CD4-positive, alpha-beta T cell treated with Interleukin-15 for 1 hour (primary cell): ENCODE data around the gene CNIH3.
A peak's percentile ranks its signal among the peaks of the same experiment; 100 is the strongest.
"Not testable (repeated sequence)": the region's sequence is repeated elsewhere in the genome, so short reads cannot be mapped to it uniquely, and the experiment has no call there.

ENCODE experiments used
- DNase-seq: peaks from one replicate; pipeline ENCODE4 v3.0.0-alpha.2; 2020

The CNIH3 gene

GRCh38 chr1:224644553-224645154 is 28.5 kb downstream of the CNIH3 start:
- peak; percentile 39 for DNase-seq

- DNase-seq: no peak
Measured at GRCh38 chr1:224647449-224647848, 31.3 kb downstream of the CNIH3 start.

DNA sequence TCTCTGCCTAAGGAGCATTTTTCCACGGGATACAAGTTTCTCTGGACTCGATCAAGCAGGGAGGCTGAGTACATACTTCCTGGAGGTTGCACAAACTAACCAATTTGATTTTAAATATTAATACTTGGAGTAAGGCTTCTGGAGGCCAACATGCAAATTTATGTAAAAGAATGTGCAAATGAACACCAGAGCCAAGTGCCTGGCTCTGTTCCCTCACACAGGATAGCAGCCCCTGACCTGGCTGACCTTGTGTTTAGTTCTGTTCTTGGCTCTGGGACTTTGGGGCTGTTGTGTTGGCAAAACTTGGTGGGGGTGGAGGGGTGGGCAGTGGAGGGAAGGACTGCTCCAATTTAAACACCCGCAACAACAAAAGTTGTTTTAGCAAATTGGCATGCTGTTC is 34.2 kb downstream of the CNIH3 start:
- DNase-seq: no peak

DNA sequence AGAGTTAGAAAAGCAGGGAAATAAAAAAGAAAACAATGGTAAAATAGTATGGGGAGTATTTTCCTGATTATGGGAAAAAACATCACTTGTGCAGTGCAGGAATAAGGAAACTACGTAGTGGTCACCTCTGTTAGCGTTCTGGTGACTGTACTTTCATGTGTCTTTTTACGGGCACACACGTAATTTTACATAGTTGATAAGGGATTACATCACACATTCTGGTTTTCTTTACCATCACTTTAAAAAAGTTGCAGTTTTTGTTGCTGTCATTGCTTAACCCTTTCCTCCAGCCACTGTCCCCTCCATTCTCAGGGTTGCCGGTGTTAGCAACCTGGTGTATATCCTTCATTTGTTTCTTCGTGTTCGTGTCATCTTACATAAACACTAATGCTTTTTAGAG is 35.1 kb downstream of the CNIH3 start:
- DNase-seq: no peak

GRCh38 chr1:224656392-224656791 is 40.3 kb downstream of the CNIH3 start:
- DNase-seq: no peak

GRCh38 chr1:224660074-224660473 is 44.0 kb downstream of the CNIH3 start:
- no peak for DNase-seq

DNA sequence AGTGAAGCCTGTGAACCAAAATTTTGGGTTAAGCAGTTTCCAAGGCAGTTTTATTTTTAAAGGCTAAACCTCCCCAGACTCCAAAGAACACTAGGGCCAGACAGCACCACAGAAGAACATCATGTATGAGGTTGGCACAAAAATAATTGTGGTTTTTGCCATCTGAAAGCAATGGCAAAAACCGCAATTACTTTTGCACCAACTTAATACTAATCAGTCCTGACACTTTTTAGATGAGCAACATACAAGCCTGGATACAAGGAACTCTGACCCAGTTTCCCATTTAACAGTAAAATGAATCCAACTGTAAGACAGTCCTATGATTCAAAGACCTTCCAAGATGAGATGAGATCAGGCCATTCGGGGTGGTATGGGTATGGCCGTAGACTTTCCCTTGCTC is 46.8 kb downstream of the CNIH3 start:
- DNase-seq: no peak

DNA sequence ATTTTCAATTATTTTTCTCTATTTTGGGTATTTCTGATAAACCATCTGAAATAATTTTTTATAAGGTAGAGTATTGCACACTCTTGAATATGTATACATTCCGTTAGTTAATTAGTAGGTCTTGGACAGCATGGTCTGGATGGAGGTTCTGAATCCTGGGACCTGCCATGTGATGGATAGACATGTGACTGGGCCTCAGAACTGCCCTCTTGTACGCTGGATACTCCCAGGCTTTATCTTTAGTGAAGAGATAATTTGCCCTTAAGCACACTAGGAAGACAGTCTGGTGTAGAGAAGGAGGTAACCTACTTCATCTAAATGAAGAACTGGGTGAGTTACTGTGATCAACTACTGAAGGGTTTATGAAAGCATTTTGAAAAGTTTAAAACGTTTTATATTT is 48.9 kb downstream of the CNIH3 start:
- no peak for DNase-seq

DNA sequence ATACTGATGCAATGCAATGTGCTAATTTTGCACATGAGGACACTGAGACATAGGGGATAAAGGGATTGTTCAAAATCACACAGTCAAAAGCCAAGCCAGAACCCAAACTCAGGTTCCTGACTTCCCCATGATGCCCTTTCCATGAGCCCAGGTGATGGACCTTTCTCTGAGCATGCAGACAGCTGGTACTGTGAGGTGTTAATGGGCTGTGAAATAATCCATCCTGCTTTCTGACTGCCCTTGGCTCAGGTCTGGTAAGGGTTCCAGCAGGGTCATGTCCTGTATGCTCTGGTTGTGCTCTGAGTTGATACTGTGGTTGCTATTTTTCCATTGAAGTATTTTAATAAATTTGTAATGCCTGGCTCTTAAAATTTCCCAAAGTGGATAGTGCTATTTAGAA is 50.0 kb downstream of the CNIH3 start:
- no peak for DNase-seq

DNA sequence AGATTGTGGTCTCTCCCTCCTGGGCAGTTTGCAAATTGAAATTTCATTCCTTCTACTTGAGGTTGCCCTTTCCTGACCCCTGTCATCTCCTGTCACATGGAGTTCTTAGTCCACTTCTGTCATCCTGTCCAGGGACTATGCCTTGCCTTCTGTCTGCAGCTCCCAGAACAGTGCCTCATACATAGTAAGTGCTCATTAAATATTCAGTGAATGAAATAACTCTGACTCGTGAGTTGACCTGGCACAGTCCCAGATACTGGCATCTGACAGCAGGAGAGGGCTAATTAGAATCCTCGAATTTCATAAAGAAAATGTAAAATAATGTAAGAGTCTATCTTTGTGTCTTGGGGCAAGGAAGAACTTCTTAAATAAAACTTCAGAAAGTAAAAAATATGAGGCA is 50.8 kb downstream of the CNIH3 start:
- no peak for DNase-seq

GRCh38 chr1:224668984-224669383 is 52.9 kb downstream of the CNIH3 start:
- DNase-seq: no peak

- DNase-seq: no peak
Measured at GRCh38 chr1:224669403-224669802, 53.3 kb downstream of the CNIH3 start.

GRCh38 chr1:224670506-224670905 is 54.4 kb downstream of the CNIH3 start:
- no peak for DNase-seq

DNA sequence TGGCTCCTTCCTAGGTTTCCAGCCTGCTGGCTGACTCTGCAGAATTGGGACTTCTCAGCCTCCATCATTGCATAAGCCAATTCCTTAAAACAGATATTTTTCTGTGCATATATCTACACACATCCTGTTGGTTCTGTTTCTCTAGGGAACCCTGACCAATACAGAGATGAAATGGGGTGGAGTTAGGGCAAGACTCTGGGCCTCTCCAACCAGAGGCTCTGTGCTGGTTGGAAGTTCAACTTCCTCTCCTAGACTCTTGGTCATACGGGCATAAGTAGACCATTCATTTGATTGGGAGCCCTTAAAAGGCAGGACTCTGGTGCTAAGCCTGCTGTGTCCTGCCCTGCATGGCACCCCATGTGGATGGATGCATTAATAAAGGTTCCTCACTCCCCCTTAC is 55.0 kb downstream of the CNIH3 start:
- DNase-seq: no peak

- DNase-seq: no peak
Measured at GRCh38 chr1:224673141-224673540, 57.0 kb downstream of the CNIH3 start.

DNA sequence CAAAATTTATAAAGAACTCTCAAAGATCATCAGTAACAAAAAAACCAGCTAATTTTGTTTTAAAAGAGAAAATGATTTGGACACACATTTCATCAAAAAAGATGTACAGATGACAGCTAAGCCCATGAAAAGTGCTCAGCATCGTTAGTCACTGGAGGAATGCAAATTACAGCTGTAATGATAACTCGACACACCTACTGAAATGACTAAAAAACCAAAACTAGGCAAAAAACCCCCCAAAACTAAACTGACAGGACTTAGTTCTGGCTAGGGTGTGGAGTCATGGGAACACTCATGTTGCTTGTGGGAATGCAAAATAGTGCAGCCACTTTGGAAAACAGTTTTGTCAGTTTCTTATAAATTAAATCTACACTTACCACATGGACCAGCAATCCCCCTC is 59.5 kb downstream of the CNIH3 start:
- no peak for DNase-seq

- DNase-seq: no peak
Measured at GRCh38 chr1:224676551-224676950, 60.4 kb downstream of the CNIH3 start.

DNA sequence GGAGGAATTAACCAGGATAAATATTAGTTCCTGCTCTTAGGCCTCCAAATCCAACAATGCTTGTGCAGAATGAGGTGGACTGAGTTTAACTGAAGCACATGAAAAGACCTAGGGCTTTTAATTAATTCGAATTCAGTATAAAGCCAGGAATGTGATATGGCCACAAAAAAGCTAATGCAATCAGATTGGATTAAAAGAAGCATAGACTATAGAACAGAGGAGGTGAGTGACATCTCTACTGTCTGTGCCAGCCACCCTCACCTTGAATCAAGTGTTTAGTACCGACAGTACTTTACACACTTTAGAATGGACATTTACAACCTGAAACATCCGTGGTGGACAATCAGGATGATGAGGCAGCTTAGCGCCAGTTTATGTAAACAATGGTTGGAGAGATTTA is 62.1 kb downstream of the CNIH3 start:
- no peak for DNase-seq

DNA sequence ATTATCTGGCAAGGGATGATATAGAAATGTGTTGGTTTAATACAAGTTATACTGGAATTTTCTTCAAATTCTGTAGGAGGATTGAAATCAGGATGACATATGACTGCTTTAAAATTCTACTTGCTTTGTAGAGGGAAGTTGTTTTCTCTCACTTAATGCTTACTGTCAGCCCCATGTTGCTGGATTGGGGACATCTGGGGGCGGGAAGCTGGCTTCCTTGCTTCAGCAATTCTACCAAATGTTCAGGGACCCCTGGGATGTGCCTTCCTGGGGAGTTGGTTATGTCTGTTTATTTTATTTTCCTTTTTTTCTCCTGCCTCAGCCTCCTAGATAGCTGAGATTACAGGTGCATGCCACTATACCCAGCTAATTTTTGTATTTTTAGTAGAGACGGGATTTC is 63.5 kb downstream of the CNIH3 start:
- no peak for DNase-seq

GRCh38 chr1:224681816-224682215 is 65.7 kb downstream of the CNIH3 start:
- DNase-seq: no peak

DNA sequence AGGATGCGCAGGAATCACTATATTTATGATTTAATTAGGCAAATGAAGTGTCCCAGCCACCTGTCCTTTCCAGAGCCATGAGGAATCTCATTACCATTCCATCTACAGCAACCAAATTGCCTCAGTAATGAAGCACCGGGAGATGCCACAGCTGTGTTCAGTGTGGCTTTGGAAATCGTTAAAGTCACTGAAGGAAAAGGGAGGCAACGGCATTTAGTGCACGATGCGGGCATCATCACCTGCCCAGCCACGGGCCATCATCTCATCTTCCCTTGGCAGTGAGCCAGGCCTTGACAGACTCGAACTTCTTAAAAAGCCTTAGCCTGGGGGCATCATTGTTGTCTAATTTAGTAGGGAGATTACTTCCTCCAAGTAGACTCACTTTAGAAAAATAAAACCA is 67.8 kb downstream of the CNIH3 start:
- no peak for DNase-seq

- DNase-seq: no peak
Measured at GRCh38 chr1:224684979-224685425, 68.9 kb downstream of the CNIH3 start.

DNA sequence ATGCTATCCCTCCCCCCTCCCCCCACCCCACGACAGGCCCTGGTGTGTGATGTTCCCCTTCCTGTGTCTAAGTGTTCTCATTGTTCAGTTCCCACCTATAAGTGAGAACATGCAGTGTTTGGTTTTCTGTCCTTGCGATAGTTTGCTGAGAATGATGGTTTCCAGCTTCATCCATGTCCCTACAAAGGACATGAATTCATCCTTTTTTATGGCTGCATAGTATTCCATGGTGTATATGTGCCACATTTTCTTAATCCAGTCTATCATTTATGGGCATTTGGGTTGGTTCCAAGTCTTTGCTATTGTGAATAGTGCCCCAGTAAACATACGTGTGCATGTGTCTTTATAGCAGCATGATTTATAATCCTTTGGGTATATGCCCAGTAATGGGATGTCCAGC is 70.0 kb downstream of the CNIH3 start:
- not testable (repeated sequence) for DNase-seq

DNA sequence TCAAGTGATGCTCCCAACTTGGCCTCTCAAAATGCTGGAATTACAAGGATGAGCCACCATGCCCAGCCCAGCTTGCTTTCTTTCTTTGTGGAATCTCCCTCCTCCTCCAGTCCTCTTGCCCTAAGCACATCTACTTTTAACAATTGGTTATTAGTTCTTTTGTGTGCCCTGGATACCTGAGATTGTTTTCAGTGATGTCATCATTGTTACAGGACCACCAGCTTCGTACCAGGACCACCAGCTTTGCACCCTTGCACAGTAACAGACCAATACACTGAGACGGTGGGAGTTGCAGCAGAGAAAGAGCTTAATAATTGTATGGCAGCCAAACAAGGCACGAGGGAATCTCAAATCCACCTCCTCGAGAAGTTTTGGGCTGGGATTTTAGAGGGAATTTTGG is 71.3 kb downstream of the CNIH3 start:
- DNase-seq: no peak

GRCh38 chr1:224689374-224689773 is 73.3 kb downstream of the CNIH3 start:
- no peak for DNase-seq

- no peak for DNase-seq
Measured at GRCh38 chr1:224690576-224690975, 74.5 kb downstream of the CNIH3 start.
